Measurements from ENCODE around the gene ENO3.

DNA sequence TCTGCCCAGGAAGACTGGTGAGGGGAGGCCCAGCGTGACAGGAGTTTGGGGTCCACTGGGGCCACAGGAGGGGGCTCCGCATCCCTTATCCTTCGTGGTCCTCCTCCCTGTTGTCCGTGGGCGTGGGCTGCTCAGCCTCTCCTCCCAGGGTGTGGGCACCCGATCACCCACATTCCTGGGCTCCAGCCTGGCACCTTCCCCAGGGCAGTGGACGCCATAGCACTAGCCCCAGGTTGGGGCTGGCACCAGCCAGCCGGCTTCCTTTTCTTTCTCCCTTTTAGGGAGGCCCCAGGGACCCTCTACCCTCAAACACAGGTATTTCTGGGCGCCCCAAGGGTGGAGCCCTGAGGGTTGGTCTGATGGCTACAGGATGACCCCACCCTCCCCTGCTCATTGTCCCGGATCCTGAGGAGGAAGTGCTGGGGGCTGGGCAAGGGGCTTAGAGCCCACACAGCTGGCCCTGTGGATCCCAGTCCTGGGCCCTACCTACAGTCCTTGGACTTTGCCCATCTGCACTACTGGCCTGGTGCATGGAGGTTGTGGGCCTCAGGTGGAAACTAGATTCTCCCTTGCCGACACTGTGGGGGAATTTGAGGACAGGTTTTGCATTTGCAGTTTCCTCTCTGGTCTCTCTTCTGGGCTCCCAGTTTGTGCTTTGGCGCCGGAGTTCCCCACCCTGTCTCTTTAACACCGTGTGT lies 48.0 kb downstream of the ENO3 start:
- TF ChIP-seq, protein P1, sequence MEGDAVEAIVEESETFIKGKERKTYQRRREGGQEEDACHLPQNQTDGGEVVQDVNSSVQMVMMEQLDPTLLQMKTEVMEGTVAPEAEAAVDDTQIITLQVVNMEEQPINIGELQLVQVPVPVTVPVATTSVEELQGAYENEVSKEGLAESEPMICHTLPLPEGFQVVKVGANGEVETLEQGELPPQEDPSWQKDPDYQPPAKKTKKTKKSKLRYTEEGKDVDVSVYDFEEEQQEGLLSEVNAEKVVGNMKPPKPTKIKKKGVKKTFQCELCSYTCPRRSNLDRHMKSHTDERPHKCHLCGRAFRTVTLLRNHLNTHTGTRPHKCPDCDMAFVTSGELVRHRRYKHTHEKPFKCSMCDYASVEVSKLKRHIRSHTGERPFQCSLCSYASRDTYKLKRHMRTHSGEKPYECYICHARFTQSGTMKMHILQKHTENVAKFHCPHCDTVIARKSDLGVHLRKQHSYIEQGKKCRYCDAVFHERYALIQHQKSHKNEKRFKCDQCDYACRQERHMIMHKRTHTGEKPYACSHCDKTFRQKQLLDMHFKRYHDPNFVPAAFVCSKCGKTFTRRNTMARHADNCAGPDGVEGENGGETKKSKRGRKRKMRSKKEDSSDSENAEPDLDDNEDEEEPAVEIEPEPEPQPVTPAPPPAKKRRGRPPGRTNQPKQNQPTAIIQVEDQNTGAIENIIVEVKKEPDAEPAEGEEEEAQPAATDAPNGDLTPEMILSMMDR (IDR thresholded peaks at IDR 0.05): no peak
- no peak for TF ChIP-seq POLR2AphosphoS5 (IDR thresholded peaks at IDR 0.05)
